Activated B cell treated with CpG ODN at 0.5 μM for 24 hours (primary cell): Measurements from ENCODE around the gene MGAT4B. TPM values are rescaled to one million over a fixed set of nuclear protein-coding genes. Genes with fewer than 3 reads are reported as not detected.

Experiments used
- ATAC-seq: fragments of 200-7000 bp; cut with Tn5 transposase; one replicate; pipeline ENCODE4 v1.10.0; 2021; ENCODE audit warnings: low read depth, mild to moderate bottlenecking, moderate library complexity
- CTCF ChIA-PET: fragments of 350-600 bp; sonication (Branson Sonifier 250); formaldehyde crosslinking; loops from one replicate; lab custom pipeline; 2021; ENCODE audit warnings: antibody characterized with exemption; lab: Charles Lee
- POLR2A ChIA-PET: fragments of 350-600 bp; sonication (Branson Sonifier 250); formaldehyde crosslinking; loops from one replicate; lab custom pipeline; 2021; ENCODE audit warnings: antibody characterized with exemption; lab: Charles Lee
- DNase-seq: peaks from one replicate; pipeline ENCODE4 v3.0.0; 2022
- H3K27ac Mint-ChIP-seq: one replicate; pipeline ENCODE4 v1.8.0; 2020; ENCODE audit warnings: mixed read lengths
- H3K27me3 Mint-ChIP-seq: one replicate; pipeline ENCODE4 v1.8.0; 2021; ENCODE audit warnings: mixed read lengths
- H3K36me3 Mint-ChIP-seq: one replicate; pipeline ENCODE4 v1.8.0; 2021; ENCODE audit warnings: low read depth, mixed read lengths
- H3K4me1 Mint-ChIP-seq: one replicate; pipeline ENCODE4 v1.8.0; 2021; ENCODE audit warnings: mixed read lengths
- H3K4me3 Mint-ChIP-seq: one replicate; pipeline ENCODE4 v1.8.0; 2020; ENCODE audit warnings: mild to moderate bottlenecking, mixed read lengths
- H3K9me3 Mint-ChIP-seq: one replicate; pipeline ENCODE4 v1.8.0; 2020; ENCODE audit warnings: mixed read lengths
- intact Hi-C: fragments of 100-400 bp; cut with micrococcal nuclease; formaldehyde crosslinking; loops from one replicate; pipeline ENCODE4 v1.15.1; 2024
- total RNA-seq: library from RNA; stranded (reverse); gene quantifications from 2 replicates; pipeline ENCODE4 v1.2.3, GENCODE V29; 2022
- TF ChIP-seq, protein P1 (sequence below): fragments of 200-600 bp; IDR thresholded peaks from one replicate; pipeline ENCODE4 v1.8.0; 2022; ENCODE audit warnings: antibody characterized with exemption, mild to moderate bottlenecking

Gene MGAT4B
- total RNA-seq, 1 donor from 2014 or later = 85.3 TPM

DNA sequence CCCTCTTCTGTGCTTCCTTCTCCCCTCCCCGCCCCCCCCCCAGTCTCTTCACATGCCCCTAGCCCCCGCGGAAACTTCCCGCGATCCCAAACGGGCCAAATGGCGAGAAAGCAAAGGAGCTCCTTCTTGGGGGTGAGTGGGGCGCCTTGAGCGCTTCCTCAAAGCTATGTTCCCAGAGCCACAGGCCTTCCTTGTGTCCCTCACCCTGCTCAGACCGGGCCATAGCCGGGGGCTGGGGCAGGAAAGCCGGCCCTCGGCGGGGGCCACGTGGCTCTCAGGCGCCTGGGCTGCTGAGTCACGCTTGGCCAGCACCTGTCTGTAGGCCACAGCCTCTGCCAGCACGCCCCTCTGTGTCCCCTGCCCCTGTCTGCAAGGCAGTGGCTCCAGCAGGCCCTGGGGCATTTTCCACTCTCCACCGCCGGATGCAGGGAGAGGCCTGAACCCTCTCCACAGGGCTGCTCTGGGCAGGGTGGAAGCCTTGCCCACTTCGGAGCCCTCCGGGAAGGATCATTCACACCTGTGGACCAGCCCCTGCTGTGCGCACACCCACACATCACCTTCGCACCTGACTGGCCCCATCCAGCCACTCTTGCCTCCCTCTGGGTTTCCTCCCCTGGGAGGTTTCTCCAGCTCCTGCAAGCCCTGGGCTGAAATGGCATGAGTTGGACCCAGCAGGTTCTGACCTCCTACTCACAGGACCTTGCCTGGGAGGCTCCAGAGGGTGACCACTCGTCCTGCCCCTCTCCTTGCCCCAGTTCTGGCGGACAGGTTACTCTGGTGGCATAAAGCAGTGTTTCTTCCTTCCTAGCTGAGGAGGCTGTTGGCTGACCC, 12.8 kb upstream of the MGAT4B start:
- intact Hi-C loops = loop anchor here (1.0 to 5.0 kb wide), 8 partner anchors 8 to 269 kb away; partner anchors contain the start of genes HNRNPH1, MAML1, RUFY1 and TBC1D9B

GRCh38 chr5:179818746-179819295, 12.2 kb upstream of the MGAT4B start:
- TF ChIP-seq, protein P1, sequence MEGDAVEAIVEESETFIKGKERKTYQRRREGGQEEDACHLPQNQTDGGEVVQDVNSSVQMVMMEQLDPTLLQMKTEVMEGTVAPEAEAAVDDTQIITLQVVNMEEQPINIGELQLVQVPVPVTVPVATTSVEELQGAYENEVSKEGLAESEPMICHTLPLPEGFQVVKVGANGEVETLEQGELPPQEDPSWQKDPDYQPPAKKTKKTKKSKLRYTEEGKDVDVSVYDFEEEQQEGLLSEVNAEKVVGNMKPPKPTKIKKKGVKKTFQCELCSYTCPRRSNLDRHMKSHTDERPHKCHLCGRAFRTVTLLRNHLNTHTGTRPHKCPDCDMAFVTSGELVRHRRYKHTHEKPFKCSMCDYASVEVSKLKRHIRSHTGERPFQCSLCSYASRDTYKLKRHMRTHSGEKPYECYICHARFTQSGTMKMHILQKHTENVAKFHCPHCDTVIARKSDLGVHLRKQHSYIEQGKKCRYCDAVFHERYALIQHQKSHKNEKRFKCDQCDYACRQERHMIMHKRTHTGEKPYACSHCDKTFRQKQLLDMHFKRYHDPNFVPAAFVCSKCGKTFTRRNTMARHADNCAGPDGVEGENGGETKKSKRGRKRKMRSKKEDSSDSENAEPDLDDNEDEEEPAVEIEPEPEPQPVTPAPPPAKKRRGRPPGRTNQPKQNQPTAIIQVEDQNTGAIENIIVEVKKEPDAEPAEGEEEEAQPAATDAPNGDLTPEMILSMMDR = no peak
- intact Hi-C loops = loop anchor here (1.0 to 2.0 kb wide), 4 partner anchors 8 to 268 kb away; partner anchors contain the start of genes MAML1 and RUFY1
- CTCF ChIA-PET = interaction anchor here (2.5 kb wide), 1 partner anchor 17 kb away, joined by 16 read pairs; no protein-coding TSS in a partner anchor
- peaks cover 60% of the 10 kb centered on the region for H3K4me1 Mint-ChIP-seq
- H3K27ac Mint-ChIP-seq = peak overlapping the region; percentile 92
- H3K4me3 Mint-ChIP-seq = peak overlapping the region; percentile 84
- DNase-seq = peak; percentile 92
- ATAC-seq = peak; percentile 57
- H3K9me3 Mint-ChIP-seq = no peaks in the 10 kb centered on the region
- peaks cover 24% of the 10 kb centered on the region for H3K36me3 Mint-ChIP-seq
- H3K27me3 Mint-ChIP-seq = no peaks in the 10 kb centered on the region
- POLR2A ChIA-PET = interaction anchor here (0.6 to 5.2 kb wide), 11 partner anchors 8 to 119 kb away, joined by 4 to 58 read pairs (median 12); partner anchors contain the start of genes MAML1, MGAT4B and MRNIP

More for the DNA sequence above, 12.8 kb upstream of the MGAT4B start:
- peak; percentile 16 for ATAC-seq
- Mint-ChIP-seq H3K4me3 (peak overlapping the region; percentile 83), H3K9me3 (no peaks in the 10 kb centered on the region), H3K36me3 (peaks cover 31% of the 10 kb centered on the region), H3K4me1 (peaks cover 61% of the 10 kb centered on the region), H3K27ac (peak overlapping the region; percentile 92), H3K27me3 (no peaks in the 10 kb centered on the region)
- CTCF ChIA-PET = interaction anchor here (1.0 to 2.5 kb wide), 3 partner anchors 17 to 156 kb away, joined by 3 to 16 read pairs (median 3); no protein-coding TSS in a partner anchor
- peak; percentile 65 for DNase-seq
- TF ChIP-seq, protein P1 = no peak
- POLR2A ChIA-PET = interaction anchor here (0.6 to 5.2 kb wide), 19 partner anchors 8 to 1011 kb away, joined by 3 to 58 read pairs (median 8); partner anchors contain the start of genes HNRNPH1, MAML1, MGAT4B and MRNIP

DNA sequence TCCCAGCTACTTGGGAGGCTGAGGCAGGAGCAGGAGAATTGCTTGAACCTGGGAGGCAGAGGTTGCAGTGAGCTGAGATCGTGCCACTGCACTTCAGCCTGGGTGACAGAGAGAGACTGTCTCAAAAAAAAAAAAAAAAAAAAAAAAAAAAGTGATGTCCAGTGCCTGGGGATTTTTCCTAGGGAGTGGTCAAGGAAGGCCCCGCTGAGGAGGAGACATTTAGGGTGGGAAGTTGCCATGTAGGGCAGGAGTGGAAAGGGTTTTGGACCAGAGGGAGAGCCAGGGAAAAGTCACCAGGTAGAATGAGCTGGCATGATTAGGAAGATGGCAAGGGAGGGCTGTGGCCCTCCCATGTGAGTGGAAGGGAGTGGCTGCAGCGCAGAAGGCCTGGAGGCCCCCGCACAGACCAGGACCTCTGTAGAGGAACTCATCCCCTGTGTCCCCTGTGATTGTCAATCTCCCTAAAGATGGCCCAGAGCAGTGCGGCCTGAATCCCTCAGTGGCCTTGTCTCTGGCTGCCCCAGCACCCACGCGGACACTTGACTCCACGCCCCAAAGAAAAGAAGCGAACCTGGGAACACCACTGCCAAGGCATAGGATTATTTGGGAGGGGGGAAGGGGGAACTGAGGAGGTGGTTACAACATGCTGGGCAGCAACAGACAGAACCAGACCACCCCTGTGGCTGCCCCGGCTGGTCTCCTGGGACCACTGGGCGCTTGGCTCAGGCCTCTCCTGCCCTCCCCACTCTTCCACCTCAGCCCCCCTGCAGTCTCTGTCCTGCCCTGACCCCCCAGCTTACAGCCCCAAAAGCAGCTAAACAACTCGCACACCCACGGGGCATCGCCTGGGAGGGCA, 11.5 kb upstream of the MGAT4B start:
- CTCF ChIA-PET = no interaction called here
- H3K4me1 Mint-ChIP-seq = peaks cover 54% of the 10 kb centered on the region

GRCh38 chr5:179817470-179817840, 10.8 kb upstream of the MGAT4B start:
- no peak for DNase-seq
- POLR2A ChIA-PET = interaction anchor here (0.7 to 5.2 kb wide), 4 partner anchors 11 to 195 kb away, joined by 4 to 58 read pairs (median 6); partner anchors contain the start of gene MGAT4B
- Mint-ChIP-seq H3K4me1 (peaks cover 47% of the 10 kb centered on the region), H3K36me3 (peaks cover 16% of the 10 kb centered on the region), H3K27me3 (no peaks in the 10 kb centered on the region), H3K9me3 (no peaks in the 10 kb centered on the region), H3K4me3 (peak overlapping the region; percentile 56), H3K27ac (no peak overlapping the region)
- no peak for ATAC-seq
- intact Hi-C loops = no loop called here
- CTCF ChIA-PET = no interaction called here
- TF ChIP-seq, protein P1 = no peak

More for the DNA sequence above, 11.5 kb upstream of the MGAT4B start:
- H3K27ac Mint-ChIP-seq = peak overlapping the region; percentile 92
- POLR2A ChIA-PET = interaction anchor here (0.7 to 5.2 kb wide), 6 partner anchors 11 to 196 kb away, joined by 4 to 58 read pairs (median 12); partner anchors contain the start of genes MGAT4B and MRNIP
- H3K27me3 Mint-ChIP-seq = no peaks in the 10 kb centered on the region
- ATAC-seq = no peak
- TF ChIP-seq, protein P1 = no peak
- H3K36me3 Mint-ChIP-seq = peaks cover 19% of the 10 kb centered on the region
- DNase-seq = no peak
- intact Hi-C loops = loop anchor here (2.0 kb wide), 1 partner anchor 267 kb away; the partner anchor contains the start of gene RUFY1
- no peaks in the 10 kb centered on the region for H3K9me3 Mint-ChIP-seq
- peak overlapping the region; percentile 84 for H3K4me3 Mint-ChIP-seq
